ENCODE measurements around the gene STAC3. TPM values are rescaled to one million over a fixed set of nuclear protein-coding genes. Genes with fewer than 3 reads are reported as not detected.

STAC3 gene
- total RNA-seq, 1 donor from 2014 or later, result 0.94 TPM

DNA sequence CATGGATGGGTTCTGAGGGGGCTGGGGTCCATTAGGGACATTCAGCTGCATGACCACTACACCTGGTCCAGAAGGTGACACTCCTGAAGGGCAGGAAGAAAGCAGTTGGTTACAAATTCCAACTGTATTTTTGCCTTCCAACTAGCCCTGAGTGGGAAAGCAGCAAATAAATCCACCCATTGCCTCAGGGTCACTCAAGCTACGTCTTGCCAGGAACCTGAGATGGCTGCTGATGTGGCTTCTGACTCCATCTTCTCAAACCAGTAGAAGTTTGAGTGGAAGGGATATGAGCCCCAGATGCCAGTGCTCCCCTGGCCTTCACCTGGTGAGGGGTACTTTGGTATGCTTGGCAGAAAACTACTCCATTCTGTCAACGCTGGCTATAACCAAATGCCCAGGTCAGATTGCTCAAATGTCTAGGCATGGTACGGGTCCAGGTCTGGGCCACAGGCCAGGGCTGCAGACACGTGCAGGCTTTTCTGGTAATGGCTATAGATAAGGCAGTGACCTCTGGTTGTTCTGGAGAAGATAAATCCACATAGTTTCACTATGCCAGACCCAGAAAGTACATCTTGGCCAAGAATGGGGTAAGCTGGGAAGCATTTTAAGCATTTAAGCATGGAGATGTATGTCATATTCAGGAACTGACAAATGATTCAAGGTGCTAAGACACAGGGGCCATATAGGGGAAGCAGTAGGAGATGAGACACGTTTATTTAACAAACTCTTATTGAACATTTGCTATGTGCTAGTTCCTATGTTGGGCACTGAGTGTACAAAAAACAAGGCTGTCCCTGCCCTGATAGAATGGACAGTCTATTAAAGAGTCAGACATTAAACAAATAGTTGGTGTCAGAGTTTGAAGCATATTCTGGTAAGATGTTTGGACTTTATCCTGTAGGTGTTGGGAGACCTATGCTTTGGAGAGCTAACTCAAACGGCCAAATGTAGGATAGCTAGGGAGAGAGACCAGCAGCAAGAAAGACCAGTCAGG lies 8.3 kb upstream of the STAC3 start:
- no peak for DNase-seq (ENCODE audit: low spot score)
- intact Hi-C loops (cut with DNase I), result no loop called here

DNA sequence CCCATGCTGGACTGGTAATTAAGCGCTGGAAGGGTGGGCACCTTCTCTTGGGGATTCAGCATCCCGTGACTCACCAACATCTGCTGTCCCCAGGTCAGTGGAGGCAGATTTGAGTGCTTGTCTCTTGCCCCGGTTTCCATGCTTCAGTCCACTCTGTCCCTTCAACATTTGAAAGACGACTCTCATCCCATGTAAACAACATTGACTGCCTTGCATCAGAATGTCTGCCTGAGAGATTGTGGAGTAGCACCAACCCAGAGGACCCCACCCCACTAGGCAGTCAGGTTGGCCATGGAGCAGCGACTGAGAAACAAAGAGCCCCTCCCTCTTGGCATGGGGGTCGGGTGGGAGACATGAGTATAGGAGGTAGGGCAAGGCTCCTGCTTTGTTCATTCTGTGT lies 4.9 kb upstream of the STAC3 start:
- intact Hi-C loops (cut with DNase I), result no loop called here
- DNase-seq (ENCODE audit: low spot score), result peak; percentile 57

DNA sequence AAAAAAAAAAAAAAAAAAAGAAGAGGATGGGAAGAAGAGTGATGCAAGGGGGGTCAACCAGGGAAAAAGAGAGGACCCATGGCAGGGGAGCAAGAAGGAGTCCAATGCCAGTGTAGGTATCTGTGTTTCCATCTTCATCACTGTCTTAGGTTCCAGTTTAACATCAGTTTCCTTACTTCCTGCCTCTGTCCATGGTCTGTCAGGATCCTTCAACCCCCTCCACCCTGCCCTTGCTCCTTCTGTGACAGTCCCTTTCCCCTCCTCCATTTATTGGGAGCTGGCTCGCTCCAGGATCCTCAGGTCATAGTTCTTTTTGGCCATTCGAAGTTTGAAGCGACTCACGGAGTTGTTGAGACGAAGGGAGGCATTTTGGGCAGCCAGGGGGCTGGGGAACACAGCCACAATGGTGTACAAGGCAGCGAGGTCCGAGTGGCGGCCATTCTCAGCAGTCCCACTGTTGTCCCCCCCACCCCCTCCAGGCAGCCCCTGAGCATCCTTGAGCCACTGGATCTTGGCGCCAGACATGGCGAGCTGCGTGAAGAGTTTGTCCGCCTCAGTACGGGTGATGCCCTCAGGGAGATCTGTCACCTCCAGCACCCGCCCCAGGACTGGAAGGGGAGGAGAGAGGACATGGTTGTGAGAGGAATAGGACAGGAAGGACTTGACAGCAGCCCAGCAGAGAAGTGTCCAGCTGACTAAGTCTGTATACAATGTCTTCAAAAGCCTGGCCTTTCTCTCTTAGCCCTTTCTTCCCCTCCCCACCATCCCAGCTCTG lies 3.7 kb upstream of the STAC3 start:
- intact Hi-C loops (cut with DNase I), result no loop called here
- DNase-seq (ENCODE audit: low spot score), result peak; percentile 66

DNA sequence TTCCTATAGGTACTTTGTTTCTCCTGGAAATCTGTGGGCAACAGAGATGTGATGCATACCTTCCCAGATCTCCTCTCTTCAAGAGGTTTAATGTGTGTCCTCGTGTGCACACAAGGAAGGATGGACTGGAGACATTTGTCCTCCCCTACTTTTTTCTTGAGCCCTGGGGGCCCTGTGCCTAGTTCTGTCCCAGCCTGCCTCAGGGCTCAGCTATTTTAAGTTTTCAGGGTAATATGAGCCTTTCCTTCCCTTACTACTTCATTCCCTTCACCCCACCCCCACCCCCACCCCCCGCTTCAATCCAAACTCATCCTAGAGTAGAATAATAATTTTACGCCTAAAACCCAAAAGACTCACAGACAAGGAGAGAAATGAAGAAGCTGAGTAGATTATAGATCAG lies 446 bp downstream of the STAC3 start:
- intact Hi-C loops (cut with DNase I), result no loop called here
- no peak for DNase-seq (ENCODE audit: low spot score)

DNA sequence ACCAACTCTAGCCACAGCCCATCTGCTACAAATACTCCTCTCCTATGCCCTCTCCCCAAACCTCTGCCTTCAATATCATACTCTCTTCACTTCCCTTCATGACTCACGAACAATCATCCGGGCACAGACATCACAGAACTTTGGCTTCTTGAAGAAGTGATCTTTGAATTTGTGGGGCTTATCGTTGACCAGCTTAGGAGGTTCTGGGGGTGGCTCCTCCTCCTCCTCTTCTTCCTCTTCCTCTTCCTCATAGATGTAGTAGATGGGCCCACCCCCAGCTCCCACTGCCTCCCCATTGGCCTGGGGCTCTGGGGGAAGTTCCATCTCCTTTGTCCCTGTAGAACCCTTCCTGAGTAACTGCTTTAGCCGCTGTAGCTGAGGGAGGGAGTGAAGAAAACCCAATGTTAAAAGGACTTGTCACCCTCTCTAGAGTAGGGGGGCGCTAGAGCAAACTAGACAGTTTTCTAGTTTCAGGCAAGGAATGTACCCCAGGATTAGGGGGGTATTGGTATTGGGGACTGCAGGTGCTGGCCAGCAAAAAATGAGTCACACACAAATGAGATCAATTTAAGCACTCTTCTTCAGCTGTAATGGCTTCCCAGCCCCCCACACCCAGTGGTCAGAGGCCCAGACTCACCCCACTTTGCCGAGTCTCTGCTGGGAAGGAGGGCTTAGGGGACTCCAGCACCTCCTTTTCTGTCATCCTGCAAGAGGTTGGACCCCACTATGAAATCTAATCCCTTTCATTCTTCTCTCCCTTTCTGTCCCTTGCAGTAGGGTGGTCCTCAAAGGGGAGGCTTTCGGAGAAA lies 1.8 kb downstream of the STAC3 start:
- peak; percentile 71 for DNase-seq (ENCODE audit: low spot score)
- intact Hi-C loops (cut with DNase I), result no loop called here

DNA sequence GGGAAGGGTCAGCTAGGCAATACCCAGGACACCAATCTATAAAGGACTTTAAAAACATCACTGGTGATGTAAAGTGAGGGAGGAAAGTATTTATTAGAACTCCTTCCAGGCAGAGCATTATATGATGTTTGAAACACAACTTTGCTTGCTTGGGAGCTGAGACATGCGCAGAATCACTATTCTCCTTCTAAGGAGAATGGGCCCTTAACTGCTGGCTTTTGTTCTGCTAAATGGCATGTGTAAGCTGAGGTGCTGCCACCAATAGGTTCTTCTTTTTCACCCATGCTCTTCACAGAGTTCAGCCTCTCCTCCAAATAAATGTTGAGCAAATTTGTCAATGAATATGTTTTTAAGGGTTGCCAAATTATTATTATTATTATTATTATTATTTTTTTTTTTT lies 3.9 kb downstream of the STAC3 start:
- DNase-seq (ENCODE audit: low spot score), result no peak
- intact Hi-C loops (cut with DNase I), result no loop called here

DNA sequence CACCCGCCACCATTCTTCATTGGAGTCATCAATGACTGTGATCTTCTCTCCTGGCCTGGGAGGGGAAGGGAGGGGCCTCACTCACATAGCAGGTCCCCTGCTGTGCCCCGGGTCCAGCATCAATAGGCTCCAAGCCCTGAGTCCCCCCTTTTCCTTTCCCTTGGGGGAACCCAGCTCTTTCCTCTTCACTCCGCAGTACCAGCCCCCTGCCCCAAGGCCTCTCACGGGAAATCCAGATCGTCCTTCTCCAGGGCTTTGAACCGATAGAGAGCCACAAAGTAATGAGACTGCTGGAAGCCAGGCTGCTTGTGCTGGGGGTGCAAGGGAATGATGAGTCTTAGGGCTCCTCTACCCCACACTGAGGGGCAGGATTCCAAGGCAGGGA lies 6.7 kb downstream of the STAC3 start:
- intact Hi-C loops (cut with DNase I), result no loop called here
- DNase-seq (ENCODE audit: low spot score), result no peak

DNA sequence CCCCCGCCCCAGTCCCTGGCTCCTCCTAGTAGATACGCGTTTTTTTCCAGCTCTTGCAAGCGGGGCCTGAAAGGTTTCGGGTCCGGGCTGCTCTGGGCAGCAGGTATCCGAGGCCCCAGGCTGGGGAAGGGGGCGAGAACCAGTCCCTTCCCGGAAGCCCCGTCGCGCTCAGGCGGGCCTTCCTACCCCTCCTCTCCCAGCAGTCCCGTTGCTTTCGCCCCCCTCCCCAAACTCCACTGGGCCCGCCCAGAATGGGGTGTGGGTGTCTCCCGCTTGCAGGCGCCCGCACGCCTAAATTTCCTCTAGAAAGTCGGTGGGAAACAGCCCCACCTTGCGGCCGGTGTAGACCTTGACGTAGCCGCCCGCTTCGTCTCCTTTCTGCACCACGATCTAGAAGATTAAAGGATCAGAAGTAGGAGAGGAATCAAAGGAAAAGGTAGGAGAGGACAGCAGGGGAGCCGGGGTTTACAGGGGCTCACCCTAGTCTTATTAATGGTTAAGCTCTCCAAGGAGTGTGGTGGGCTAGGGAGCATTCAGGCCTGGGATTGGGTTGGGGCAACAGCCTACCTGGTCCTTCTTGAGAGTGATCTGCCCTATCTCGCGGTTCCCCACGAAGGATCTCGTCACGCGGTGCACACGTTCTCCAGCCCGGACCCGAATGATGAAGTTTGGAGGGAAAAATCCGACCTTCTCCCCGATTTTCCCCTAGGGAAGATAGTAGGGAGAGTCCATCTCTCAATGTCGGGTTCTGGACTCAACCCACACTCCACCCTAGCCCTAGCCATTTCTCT lies 7.3 kb downstream of the STAC3 start:
- intact Hi-C loops (cut with DNase I), result no loop called here
- peak; percentile 92 for DNase-seq (ENCODE audit: low spot score)

DNA sequence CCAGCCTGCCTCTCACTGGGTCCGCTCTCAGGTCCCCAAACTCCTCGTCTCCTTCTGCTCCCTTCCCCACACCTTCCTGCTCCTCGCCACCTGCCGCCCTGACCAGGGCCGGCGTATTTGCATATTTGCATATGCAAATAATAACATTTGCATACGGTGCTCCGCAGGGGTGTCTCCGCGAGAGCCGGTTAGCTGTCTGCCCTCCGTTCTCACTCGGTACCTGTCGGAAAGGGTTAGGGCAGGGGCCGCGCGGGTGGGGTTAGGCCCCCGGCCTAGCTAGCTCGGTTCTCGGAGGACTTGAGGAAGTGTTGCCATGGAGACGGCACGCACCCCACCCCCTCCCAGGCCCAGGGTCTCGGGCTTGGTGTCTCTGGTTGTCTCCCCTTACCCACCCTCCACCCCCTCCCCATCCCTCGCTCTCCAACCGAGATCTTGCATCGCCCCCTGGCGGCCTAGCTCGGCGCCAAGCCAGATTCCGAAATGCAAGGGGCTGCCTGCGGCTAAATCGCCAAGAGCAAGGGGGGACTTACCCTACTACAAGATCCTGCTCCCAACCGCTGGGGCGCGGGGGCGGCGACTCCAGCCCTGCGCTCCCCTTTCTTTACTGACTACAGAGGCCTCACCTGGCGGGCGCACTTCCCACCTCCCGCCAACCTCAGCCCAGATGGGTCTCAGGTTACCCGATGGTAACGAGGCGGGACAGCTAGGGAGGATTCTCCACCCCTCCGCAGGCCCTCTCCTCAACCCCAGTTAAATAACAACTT lies 8.1 kb downstream of the STAC3 start:
- intact Hi-C loops (cut with DNase I), result no loop called here
- DNase-seq (ENCODE audit: low spot score), result no peak

DNA sequence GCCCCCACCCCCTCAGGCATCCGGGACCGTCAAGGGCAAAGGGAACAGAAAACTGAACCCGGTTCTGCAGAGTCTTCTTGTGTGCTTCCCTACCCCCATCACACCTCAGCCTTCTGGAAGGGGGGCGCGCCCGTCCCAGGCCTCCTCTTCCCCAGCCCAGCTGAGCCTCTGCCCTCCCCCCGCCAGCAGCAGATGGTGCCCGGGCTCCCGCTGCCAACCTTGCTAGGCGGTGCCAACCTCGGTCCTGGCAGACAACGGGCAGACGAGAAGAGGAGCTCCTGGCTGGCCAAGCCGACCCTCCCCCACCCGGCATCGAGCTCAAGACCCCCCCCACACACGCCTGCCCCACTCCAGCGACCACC lies 8.7 kb downstream of the STAC3 start:
- intact Hi-C loops (cut with DNase I), result no loop called here
- DNase-seq (ENCODE audit: low spot score), result no peak

DNA sequence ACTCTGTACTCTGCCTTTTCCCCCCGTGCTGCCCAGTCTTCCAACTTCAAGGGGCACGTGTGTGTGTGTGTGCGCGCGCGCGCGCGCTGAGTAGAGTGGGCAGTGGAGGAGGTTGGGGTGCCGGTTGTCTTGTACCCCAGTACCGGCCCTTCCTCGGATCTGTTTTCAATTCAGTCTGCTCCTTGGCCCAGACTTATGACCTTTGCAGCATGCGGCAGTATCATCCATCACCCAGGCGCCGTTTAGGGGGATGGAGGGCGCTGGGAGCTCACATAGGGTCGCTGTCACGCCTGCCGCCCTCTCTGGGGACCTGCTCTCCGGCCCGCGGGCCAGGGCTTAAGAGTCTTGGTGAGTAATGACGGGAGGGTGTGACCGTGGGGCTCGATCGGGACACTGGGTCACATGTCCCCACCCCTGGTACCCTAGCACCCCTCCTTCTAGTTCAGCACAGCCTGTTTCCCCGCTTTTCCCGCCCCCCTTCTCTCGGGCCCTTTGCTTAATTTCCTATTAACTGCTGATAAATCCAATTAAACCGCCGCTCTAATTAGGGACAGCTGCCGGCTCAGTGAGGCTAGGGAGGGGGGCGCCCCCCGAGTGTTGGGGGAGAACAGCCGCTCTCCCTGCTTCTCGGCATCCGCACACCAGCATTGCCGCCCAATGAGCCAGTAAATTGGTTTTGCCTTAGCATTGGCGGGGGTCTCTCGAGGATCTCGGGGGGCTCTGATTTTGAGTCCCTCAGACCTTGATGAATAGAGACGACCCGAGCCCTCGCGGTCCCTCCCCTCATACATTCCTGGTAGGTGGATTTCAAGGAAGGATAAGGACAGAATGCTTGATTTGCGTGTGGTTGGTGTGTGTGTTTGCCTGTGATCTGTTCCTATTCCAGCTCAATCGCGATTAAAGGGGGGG lies 9.3 kb downstream of the STAC3 start:
- intact Hi-C loops (cut with DNase I), result no loop called here
- no peak for DNase-seq (ENCODE audit: low spot score)

DNA sequence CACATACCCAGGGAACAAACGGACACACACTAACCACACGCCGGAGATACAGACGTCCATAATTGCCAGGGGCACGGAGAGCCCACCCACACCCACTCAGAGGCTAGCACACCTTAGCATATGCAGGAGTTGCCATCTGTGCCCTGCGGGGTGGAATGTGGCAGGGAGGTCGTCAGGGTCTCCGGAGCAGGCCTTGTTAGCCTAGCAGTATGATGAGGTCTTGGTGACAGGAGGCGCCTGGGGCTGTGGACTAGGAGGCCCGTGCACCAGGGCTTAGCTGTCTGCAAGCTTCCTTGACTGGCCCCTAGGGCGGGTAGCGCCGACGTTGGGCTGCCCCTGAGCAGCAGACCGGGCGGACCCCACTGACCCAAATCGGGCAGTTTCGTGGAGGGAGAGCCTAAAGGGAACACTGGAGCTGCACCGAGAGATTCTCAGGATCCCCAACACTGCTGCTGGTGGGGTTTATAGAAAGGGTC lies 10.0 kb downstream of the STAC3 start:
- intact Hi-C loops (cut with DNase I), result no loop called here
- no peak for DNase-seq (ENCODE audit: low spot score)

DNA sequence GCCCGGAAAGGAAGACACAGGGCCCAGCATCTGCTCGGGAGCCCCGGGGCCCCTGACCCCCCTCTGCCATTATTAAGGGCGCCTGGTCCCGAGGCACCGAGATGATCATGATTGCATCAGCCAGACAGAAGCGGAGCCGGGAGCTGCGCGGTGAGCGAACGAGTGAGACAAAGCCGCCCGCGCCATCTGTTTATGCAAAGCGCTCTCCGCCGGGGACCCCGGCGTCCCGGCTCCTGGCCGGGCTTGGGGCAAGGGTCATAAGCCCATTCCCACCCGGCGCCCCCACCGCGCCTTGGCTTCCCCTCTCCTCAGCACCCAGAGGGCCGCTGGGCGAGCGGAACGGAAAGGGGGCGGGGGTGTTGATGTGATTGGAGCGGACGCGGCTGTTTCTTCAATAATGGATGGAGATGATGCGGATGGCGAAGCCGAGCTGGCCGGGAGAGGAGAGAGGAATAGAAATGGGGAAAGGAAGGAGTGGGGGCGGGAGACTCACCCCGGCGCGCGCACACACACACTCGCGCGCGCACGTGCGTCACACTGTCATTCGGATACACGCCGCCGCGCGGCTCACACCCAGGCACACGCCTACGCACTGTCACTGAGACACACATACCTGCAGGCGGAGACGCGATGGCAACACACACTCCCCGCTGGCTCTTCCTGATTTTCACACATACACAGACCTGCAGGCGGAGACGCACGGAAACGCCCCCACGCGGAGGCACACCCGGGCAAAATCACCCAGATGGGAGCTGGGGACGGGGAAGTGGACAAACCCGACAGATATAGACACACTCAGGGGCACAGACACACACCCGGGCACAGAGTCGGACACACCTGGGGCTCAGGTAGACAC lies 10.7 kb downstream of the STAC3 start:
- intact Hi-C loops (cut with DNase I), result no loop called here
- no peak for DNase-seq (ENCODE audit: low spot score)

DNA sequence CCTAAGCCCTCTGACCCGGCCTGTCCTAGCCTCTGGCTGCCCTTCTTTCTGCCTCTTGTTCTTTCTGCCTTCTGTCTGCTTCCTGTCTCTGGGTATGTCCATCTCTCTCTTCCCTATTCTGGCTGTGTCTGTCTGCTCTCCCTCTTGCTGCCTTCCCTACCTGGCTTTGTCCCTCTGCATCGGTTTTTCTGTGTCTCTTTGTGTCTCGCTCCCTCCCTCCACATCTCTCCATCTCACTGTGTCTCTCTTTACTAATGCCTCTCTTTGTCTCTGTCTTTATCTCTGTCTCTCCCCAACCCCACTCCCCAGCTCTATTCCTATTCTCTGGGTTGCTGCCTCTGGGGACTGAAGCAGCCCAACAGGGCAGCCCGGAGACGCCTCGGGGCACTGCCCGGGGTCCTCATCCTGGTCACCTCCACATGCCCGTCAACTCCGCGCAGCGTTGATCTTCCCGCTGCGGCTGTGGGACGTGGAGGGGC lies 11.4 kb downstream of the STAC3 start:
- no peak for DNase-seq (ENCODE audit: low spot score)

DNA sequence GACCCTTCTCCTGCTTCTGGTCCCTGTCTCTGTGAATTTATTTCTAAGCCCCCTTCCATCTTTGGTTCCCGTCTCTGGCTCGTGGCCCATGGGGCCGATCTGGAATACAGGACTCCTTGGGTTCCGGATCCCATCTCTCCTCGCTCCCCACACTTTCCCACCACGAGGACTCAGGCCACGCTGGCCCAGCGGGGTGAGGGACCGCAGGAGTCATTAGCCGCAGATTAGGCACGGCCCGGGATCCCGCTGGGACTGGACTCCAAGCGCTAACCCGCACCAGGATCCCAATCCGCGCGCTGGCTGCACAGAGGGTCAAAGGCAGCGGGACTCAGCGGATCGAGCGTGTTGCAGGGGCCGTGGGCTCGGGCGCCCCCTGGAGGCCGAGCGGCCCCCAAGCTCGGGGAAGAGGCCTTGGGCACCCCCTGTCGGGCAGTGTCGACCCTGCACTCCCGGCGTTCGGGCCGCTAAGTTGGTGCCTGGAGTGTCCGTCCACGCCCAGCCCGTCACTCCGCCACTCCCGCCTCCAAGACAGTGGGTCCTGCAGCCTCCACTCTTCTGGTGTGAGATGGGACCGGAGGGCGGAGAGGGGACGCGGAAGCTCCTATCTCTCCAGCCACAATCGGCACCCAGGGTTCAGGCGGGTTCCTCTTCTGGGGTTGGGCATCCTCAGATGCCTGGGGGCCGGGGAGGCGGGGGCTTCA lies 12.0 kb downstream of the STAC3 start:
- DNase-seq (ENCODE audit: low spot score), result peak; percentile 95
- intact Hi-C loops (cut with DNase I), result loop anchor here (1.0 kb wide), 1 partner anchor 23 kb away; the partner anchor contains the start of gene NXPH4

More for the DNA sequence above, 11.4 kb downstream of the STAC3 start:
- intact Hi-C loops (cut with DNase I), result loop anchor here (1.0 kb wide), 1 partner anchor 23 kb away; the partner anchor contains the start of gene NXPH4

Measured in cardiac septum (tissue), 1 donor.